ENCODE data around the gene GRIN2C.
"Not testable (repeated sequence)": the region's sequence is repeated elsewhere in the genome, so short reads cannot be mapped to it uniquely, and the experiment has no call there.

Gene GRIN2C

DNA sequence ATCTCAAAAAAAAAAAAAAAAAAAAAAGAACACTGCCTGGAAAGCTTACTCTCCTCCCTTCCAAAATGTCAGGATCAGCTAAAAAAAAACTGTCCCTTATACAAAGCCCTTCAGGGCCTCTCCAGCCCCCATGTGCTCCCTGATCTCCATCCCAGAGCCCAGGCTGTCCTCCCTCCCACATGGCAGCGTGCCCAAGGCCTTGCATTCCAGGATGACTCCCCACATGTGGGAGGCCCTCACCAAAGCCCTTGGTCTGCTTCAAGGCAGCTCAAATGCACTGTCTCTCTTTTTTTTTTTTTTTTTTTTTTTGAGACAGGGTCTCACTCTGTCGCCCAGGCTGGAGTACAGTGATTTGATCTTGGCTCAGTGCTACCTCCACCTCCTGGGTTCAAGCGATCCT, 10.8 kb upstream of the GRIN2C start:
- Histone ChIP-seq H3K4me1 (ENCODE audit: control insufficient read depth in 2 of 2, insufficient read depth in 1 of 2, low read depth in 1 of 2, low read length in 2 of 2) (peaks cover 14 to 15% of the 10 kb centered on the region in 2 donors), H2BK120ac (ENCODE audit: low read depth, low read length) (no peak overlapping the region), H3K79me1 (ENCODE audit: low read depth, low read length) (peaks cover 7% of the 10 kb centered on the region), H2AFZ (ENCODE audit: low read length) (no peak overlapping the region), H3K9ac (ENCODE audit: low read depth, low read length, poor library complexity) (peak overlapping the region; percentile 14), H2BK12ac (ENCODE audit: low read length) (no peak overlapping the region), H4K91ac (ENCODE audit: low read depth, low read length, poor library complexity) (no peak overlapping the region), H3K27ac (replicated peaks; ENCODE audit: low read length) (no peak overlapping the region), H3K14ac (ENCODE audit: low read length) (no peak overlapping the region), H3K4me3 (ENCODE audit: low read length in 2 of 2) (no peak overlapping the region), H3K27me3 (ENCODE audit: control insufficient read depth in 3 of 3, insufficient read depth in 3 of 3, low read depth in 1 of 3, low read length in 3 of 3) (peaks cover 0 to 3% (median 0%) of the 10 kb centered on the region in 3 experiments), H2BK15ac (ENCODE audit: low read length) (no peak overlapping the region), H2BK5ac (ENCODE audit: low read length) (no peak overlapping the region), H4K8ac (ENCODE audit: low read depth, low read length) (no peak overlapping the region), H3K4me2 (ENCODE audit: insufficient read depth, low read length, poor library complexity, severe bottlenecking) (no peak overlapping the region), H3K23ac (ENCODE audit: low read depth, low read length, poor library complexity) (no peak overlapping the region), H3K4ac (ENCODE audit: low read length) (no peak overlapping the region), H3K36me3 (replicated peaks in 1 of 2; ENCODE audit: control insufficient read depth in 2 of 2, insufficient read depth in 2 of 2, low read length in 2 of 2) (peaks cover 7 to 43% of the 10 kb centered on the region in 2 donors), H3K9me3 (replicated peaks in 1 of 2; ENCODE audit: control insufficient read depth in 2 of 2, insufficient read depth in 1 of 2, low read depth in 1 of 2, low read length in 2 of 2) (no peaks in the 10 kb centered on the region), H3K18ac (ENCODE audit: low read length) (no peak overlapping the region), H2AK5ac (ENCODE audit: low read depth, low read length) (no peak overlapping the region)
- DNase-seq (ENCODE audit: low spot score), result no peak
- no CpG with 5 or more reads among the region's 3 CpGs for WGBS, 2 donors (ENCODE audit: extremely low coverage in 2 of 2, insufficient read length in 2 of 2, insufficient replicate concordance in 1 of 2)

DNA sequence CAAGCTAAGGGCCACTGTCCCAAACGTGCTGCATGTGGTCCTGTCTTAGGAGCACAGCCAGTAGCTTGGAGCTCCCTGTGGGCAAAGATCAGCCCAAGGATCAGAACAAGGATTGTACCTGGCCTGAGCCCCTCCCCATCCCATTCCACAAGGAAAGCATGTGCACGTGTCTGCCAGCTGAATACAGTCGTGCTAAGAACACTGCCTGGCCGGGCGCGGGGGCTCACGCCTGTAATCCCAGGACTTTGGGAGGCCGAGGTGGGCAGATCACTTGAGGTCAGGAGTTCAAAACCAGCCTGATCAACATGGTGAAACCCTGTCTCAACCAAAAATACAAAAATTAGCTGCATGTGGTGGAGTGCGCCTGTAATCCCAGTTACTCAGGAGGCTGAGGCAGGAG, 10.3 kb upstream of the GRIN2C start:
- not testable (repeated sequence) for H3K4ac ChIP-seq (ENCODE audit: low read length); H2BK12ac ChIP-seq (ENCODE audit: low read length); DNase-seq (ENCODE audit: low spot score); H2AFZ ChIP-seq (ENCODE audit: low read length); H4K8ac ChIP-seq (ENCODE audit: low read depth, low read length); H3K27ac ChIP-seq (replicated peaks; ENCODE audit: low read length); H3K4me2 ChIP-seq (ENCODE audit: insufficient read depth, low read length, poor library complexity, severe bottlenecking); H2BK15ac ChIP-seq (ENCODE audit: low read length); H3K9me3 ChIP-seq (replicated peaks in 1 of 2; ENCODE audit: control insufficient read depth in 2 of 2, insufficient read depth in 1 of 2, low read depth in 1 of 2, low read length in 2 of 2); H4K91ac ChIP-seq (ENCODE audit: low read depth, low read length, poor library complexity); H3K27me3 ChIP-seq (ENCODE audit: control insufficient read depth in 3 of 3, insufficient read depth in 3 of 3, low read depth in 1 of 3, low read length in 3 of 3); H3K79me1 ChIP-seq (ENCODE audit: low read depth, low read length); H2BK120ac ChIP-seq (ENCODE audit: low read depth, low read length); H3K18ac ChIP-seq (ENCODE audit: low read length)
- Histone ChIP-seq H2BK5ac (ENCODE audit: low read length) (peak overlapping the region; percentile 54), H3K9ac (ENCODE audit: low read depth, low read length, poor library complexity) (peak overlapping the region; percentile 12), H2AK5ac (ENCODE audit: low read depth, low read length) (peak overlapping the region; percentile 17), H3K4me3 (ENCODE audit: low read length in 2 of 2) (peak overlapping the region in 1 of 2 donors; percentile 17), H3K23ac (ENCODE audit: low read depth, low read length, poor library complexity) (peak overlapping the region; percentile 87), H3K14ac (ENCODE audit: low read length) (peak overlapping the region; percentile 60), H3K4me1 (ENCODE audit: control insufficient read depth in 2 of 2, insufficient read depth in 1 of 2, low read depth in 1 of 2, low read length in 2 of 2) (peaks cover 14 to 15% of the 10 kb centered on the region in 2 donors), H3K36me3 (replicated peaks in 1 of 2; ENCODE audit: control insufficient read depth in 2 of 2, insufficient read depth in 2 of 2, low read length in 2 of 2) (peaks cover 7 to 47% of the 10 kb centered on the region in 2 donors)
- no CpG with 5 or more reads among the region's 9 CpGs for WGBS, 2 donors (ENCODE audit: extremely low coverage in 2 of 2, insufficient read length in 2 of 2, insufficient replicate concordance in 1 of 2)

DNA sequence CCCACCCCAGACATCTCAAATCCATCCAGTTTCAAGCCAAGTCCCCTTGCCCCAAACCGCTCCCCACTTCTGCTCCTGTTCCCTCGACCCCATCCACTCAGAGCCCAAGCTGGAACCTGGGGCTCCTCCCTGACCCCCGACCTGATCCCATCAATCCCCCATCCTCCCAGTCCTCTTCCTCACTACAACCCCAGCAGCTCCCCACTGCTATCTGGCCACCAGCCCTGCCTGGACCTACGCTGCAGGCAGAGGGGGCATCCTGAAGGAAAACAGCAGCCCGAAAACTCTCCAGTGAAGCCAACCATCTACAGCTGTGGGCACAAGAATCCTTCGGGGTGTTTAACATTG, 9.2 kb upstream of the GRIN2C start:
- Histone ChIP-seq H2BK5ac (ENCODE audit: low read length) (no peak overlapping the region), H2BK12ac (ENCODE audit: low read length) (no peak overlapping the region), H3K79me1 (ENCODE audit: low read depth, low read length) (peaks cover 7% of the 10 kb centered on the region), H2BK120ac (ENCODE audit: low read depth, low read length) (no peak overlapping the region), H3K4me3 (ENCODE audit: low read length in 2 of 2) (no peak overlapping the region), H3K36me3 (replicated peaks in 1 of 2; ENCODE audit: control insufficient read depth in 2 of 2, insufficient read depth in 2 of 2, low read length in 2 of 2) (peaks cover 7 to 53% of the 10 kb centered on the region in 2 donors), H2AK5ac (ENCODE audit: low read depth, low read length) (no peak overlapping the region), H3K9me3 (replicated peaks in 1 of 2; ENCODE audit: control insufficient read depth in 2 of 2, insufficient read depth in 1 of 2, low read depth in 1 of 2, low read length in 2 of 2) (no peaks in the 10 kb centered on the region), H3K14ac (ENCODE audit: low read length) (no peak overlapping the region), H3K9ac (ENCODE audit: low read depth, low read length, poor library complexity) (no peak overlapping the region), H4K91ac (ENCODE audit: low read depth, low read length, poor library complexity) (no peak overlapping the region), H3K4me1 (ENCODE audit: control insufficient read depth in 2 of 2, insufficient read depth in 1 of 2, low read depth in 1 of 2, low read length in 2 of 2) (peaks cover 12% of the 10 kb centered on the region in 2 donors), H3K23ac (ENCODE audit: low read depth, low read length, poor library complexity) (peak overlapping the region; percentile 25), H3K27ac (replicated peaks; ENCODE audit: low read length) (no peak overlapping the region), H3K18ac (ENCODE audit: low read length) (no peak overlapping the region), H2BK15ac (ENCODE audit: low read length) (no peak overlapping the region), H4K8ac (ENCODE audit: low read depth, low read length) (no peak overlapping the region), H3K27me3 (ENCODE audit: control insufficient read depth in 3 of 3, insufficient read depth in 3 of 3, low read depth in 1 of 3, low read length in 3 of 3) (no peaks in the 10 kb centered on the region), H2AFZ (ENCODE audit: low read length) (no peak overlapping the region), H3K4me2 (ENCODE audit: insufficient read depth, low read length, poor library complexity, severe bottlenecking) (no peak overlapping the region), H3K4ac (ENCODE audit: low read length) (no peak overlapping the region)
- WGBS, 2 donors (ENCODE audit: extremely low coverage in 2 of 2, insufficient read length in 2 of 2, insufficient replicate concordance in 1 of 2), result no CpG with 5 or more reads among the region's 6 CpGs
- DNase-seq (ENCODE audit: low spot score), result no peak

DNA sequence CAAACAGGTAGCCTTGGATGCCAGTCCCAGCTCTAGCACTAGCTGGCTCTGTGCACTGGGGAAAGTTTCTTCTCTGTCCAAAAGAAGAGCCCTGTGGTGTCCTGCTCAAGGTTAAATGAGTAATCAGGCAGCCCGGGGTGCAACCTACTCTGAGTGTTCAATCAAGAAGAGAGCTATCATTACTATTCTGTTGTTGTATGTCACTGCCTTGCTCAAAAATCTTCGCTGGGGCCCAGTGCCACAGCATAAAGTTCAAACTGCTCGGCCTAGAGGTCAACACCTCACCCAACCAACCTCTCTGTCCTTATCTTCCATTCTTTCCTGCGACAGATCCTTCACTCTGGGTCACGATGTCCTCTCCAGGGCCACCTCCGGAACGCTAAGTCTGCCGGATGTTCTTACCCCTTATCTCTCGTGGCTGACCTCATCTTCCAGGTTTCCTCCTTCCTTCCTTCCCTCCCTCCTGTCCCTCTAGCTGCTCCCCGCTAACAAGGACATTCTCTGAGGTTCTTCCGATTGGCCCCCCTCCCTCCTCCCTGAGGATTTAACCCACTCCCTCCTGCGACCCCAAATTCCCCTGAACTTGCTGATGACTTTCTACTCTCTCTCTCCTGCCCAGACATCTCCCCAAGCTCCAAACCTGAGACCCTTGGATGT, 8.7 kb upstream of the GRIN2C start:
- peaks cover 11 to 12% of the 10 kb centered on the region in 2 donors for H3K4me1 ChIP-seq (ENCODE audit: control insufficient read depth in 2 of 2, insufficient read depth in 1 of 2, low read depth in 1 of 2, low read length in 2 of 2)
- H2BK5ac ChIP-seq (ENCODE audit: low read length), result peak overlapping the region; percentile 31
- peaks cover 9 to 58% of the 10 kb centered on the region in 2 donors for H3K36me3 ChIP-seq (replicated peaks in 1 of 2; ENCODE audit: control insufficient read depth in 2 of 2, insufficient read depth in 2 of 2, low read length in 2 of 2)
- no peaks in the 10 kb centered on the region for H3K27me3 ChIP-seq (ENCODE audit: control insufficient read depth in 3 of 3, insufficient read depth in 3 of 3, low read depth in 1 of 3, low read length in 3 of 3)
- H2BK120ac ChIP-seq (ENCODE audit: low read depth, low read length), result no peak overlapping the region
- no peak overlapping the region for H2AFZ ChIP-seq (ENCODE audit: low read length)
- no peak overlapping the region for H4K91ac ChIP-seq (ENCODE audit: low read depth, low read length, poor library complexity)
- DNase-seq (ENCODE audit: low spot score), result no peak
- no peak overlapping the region for H3K23ac ChIP-seq (ENCODE audit: low read depth, low read length, poor library complexity)
- H3K18ac ChIP-seq (ENCODE audit: low read length), result no peak overlapping the region
- WGBS, 2 donors (ENCODE audit: extremely low coverage in 2 of 2, insufficient read length in 2 of 2, insufficient replicate concordance in 1 of 2), result no CpG with 5 or more reads among the region's 12 CpGs
- H3K9me3 ChIP-seq (replicated peaks in 1 of 2; ENCODE audit: control insufficient read depth in 2 of 2, insufficient read depth in 1 of 2, low read depth in 1 of 2, low read length in 2 of 2), result no peaks in the 10 kb centered on the region
- H2AK5ac ChIP-seq (ENCODE audit: low read depth, low read length), result no peak overlapping the region
- H3K4me3 ChIP-seq (ENCODE audit: low read length in 2 of 2), result no peak overlapping the region
- no peak overlapping the region for H2BK12ac ChIP-seq (ENCODE audit: low read length)
- no peak overlapping the region for H3K9ac ChIP-seq (ENCODE audit: low read depth, low read length, poor library complexity)
- no peak overlapping the region for H3K27ac ChIP-seq (replicated peaks; ENCODE audit: low read length)
- no peak overlapping the region for H4K8ac ChIP-seq (ENCODE audit: low read depth, low read length)
- peaks cover 7% of the 10 kb centered on the region for H3K79me1 ChIP-seq (ENCODE audit: low read depth, low read length)
- no peak overlapping the region for H3K4me2 ChIP-seq (ENCODE audit: insufficient read depth, low read length, poor library complexity, severe bottlenecking)
- H3K14ac ChIP-seq (ENCODE audit: low read length), result no peak overlapping the region
- no peak overlapping the region for H3K4ac ChIP-seq (ENCODE audit: low read length)
- no peak overlapping the region for H2BK15ac ChIP-seq (ENCODE audit: low read length)

Data from neuronal stem cell (in vitro differentiated cells).